GM21737 (cell line): ENCODE data around the gene ZNF646.

Experiments
- ATAC-seq: cut with Tn5 transposase; IDR thresholded peaks from one replicate; pipeline ENCODE4 v1.9.1; 2021; ENCODE audit warnings: mild to moderate bottlenecking, moderate library complexity; ENCODE audit not compliant: unreplicated experiment

ZNF646 gene

GRCh38 chr16:31073970-31074813, at the start of gene ZNF646, which contains the start of gene ZNF668:
Gene ZNF646 (plus strand): TSS chr16:31074422. CDS start chr16:31076325, 1,903 bp downstream.
Gene ZNF668 (minus strand): TSS chr16:31074240. CDS start chr16:31064459, 9,781 bp downstream.
- ATAC-seq: peak; percentile 69

- no peak for ATAC-seq
Observed at GRCh38 chr16:31025339-31025738, 48.9 kb upstream of the ZNF646 start.

GRCh38 chr16:31029272-31029671, 45.0 kb upstream of the ZNF646 start:
- no peak for ATAC-seq

- no peak for ATAC-seq
Observed at GRCh38 chr16:31031276-31031675, 42.9 kb upstream of the ZNF646 start.

GRCh38 chr16:31032736-31033708, 41.2 kb upstream of the ZNF646 start, which contains the start of gene STX4:
Gene STX4 (plus strand): TSS chr16:31033558. CDS start chr16:31033806, 248 bp downstream.
- peak; percentile 51 for ATAC-seq

- peak; percentile 43 for ATAC-seq
Observed at GRCh38 chr16:31033709-31034492, 40.3 kb upstream of the ZNF646 start.

- no peak for ATAC-seq
Observed at GRCh38 chr16:31036691-31037090, 37.5 kb upstream of the ZNF646 start.

GRCh38 chr16:31038993-31039392, 35.2 kb upstream of the ZNF646 start:
- no peak for ATAC-seq

GRCh38 chr16:31042866-31043265, 31.4 kb upstream of the ZNF646 start:
- no peak for ATAC-seq

- ATAC-seq: no peak
Observed at GRCh38 chr16:31043352-31043751, 30.9 kb upstream of the ZNF646 start.

- no peak for ATAC-seq
Observed at GRCh38 chr16:31043898-31044481, 30.2 kb upstream of the ZNF646 start.

GRCh38 chr16:31050280-31051030, 23.8 kb upstream of the ZNF646 start:
- ATAC-seq: no peak

GRCh38 chr16:31052114-31052513, 22.1 kb upstream of the ZNF646 start:
- ATAC-seq: no peak

- no peak for ATAC-seq
Observed at GRCh38 chr16:31055613-31056012, 18.6 kb upstream of the ZNF646 start.

- ATAC-seq: no peak
Observed at GRCh38 chr16:31061126-31061812, 13.0 kb upstream of the ZNF646 start.

GRCh38 chr16:31061813-31062440, 12.3 kb upstream of the ZNF646 start:
- no peak for ATAC-seq

- ATAC-seq: no peak
Observed at GRCh38 chr16:31063495-31063842, 10.8 kb upstream of the ZNF646 start.

- no peak for ATAC-seq
Observed at GRCh38 chr16:31063843-31064611, 10.2 kb upstream of the ZNF646 start.
